H9 (cell line): Measurements from ENCODE around the gene FXYD4. TPM values are rescaled to one million over a fixed set of nuclear protein-coding genes. Genes with fewer than 3 reads are reported as not detected.
A peak's percentile ranks its signal among the peaks of the same experiment; 100 is the strongest.

ENCODE experiments used
- DNase-seq: peaks from one replicate; pipeline ENCODE4 v3.0.0-alpha.2; 2017
- H2AFZ ChIP-seq: one replicate; pipeline ENCODE4 v1.6.1; 2013; ENCODE audit warnings: mild to moderate bottlenecking, low read length, control low read depth, moderate library complexity
- H2AK5ac ChIP-seq: 2 replicates; pipeline ENCODE4 v1.6.1; 2013; ENCODE audit warnings: low read length, control low read depth, mixed read lengths; ENCODE audit not compliant: insufficient read length
- H2BK120ac ChIP-seq: one replicate; pipeline ENCODE4 v1.6.1; 2013; ENCODE audit warnings: low read depth, mild to moderate bottlenecking, low read length, control low read depth, inconsistent platforms; ENCODE audit not compliant: poor library complexity, severe bottlenecking
- H2BK12ac ChIP-seq: 2 replicates; pipeline ENCODE4 v1.6.1; 2013; ENCODE audit warnings: low read length, control low read depth, mixed read lengths, low read depth; ENCODE audit not compliant: insufficient read length
- H2BK15ac ChIP-seq: 2 replicates; pipeline ENCODE4 v1.6.1; 2013; ENCODE audit warnings: low read depth, low read length, control low read depth
- H2BK20ac ChIP-seq: one replicate; pipeline ENCODE4 v1.6.1; 2013; ENCODE audit warnings: low read depth, mild to moderate bottlenecking, low read length, control low read depth, inconsistent platforms; ENCODE audit not compliant: poor library complexity, severe bottlenecking
- H2BK5ac ChIP-seq: 2 replicates; pipeline ENCODE4 v1.6.1; 2013; ENCODE audit warnings: low read length, control low read depth, mixed read lengths; ENCODE audit not compliant: insufficient read length
- H3K14ac ChIP-seq: 2 replicates; pipeline ENCODE4 v1.6.1; 2013; ENCODE audit warnings: low read length, control low read depth; ENCODE audit not compliant: insufficient read depth
- H3K18ac ChIP-seq: 2 replicates; pipeline ENCODE4 v1.6.1; 2013; ENCODE audit warnings: low read depth, mild to moderate bottlenecking, mixed read lengths, low read length, control low read depth; ENCODE audit not compliant: insufficient read length
- H3K23ac ChIP-seq: 2 replicates; pipeline ENCODE4 v1.6.1; 2013; ENCODE audit warnings: low read length, control low read depth, mixed read lengths, low read depth; ENCODE audit not compliant: insufficient read length
- H3K23me2 ChIP-seq: 2 replicates; pipeline ENCODE4 v1.6.1; 2013; ENCODE audit warnings: low read depth, mild to moderate bottlenecking, mixed read lengths, low read length, control low read depth; ENCODE audit not compliant: insufficient read length, poor library complexity, severe bottlenecking
- H3K27ac ChIP-seq: 2 replicates; pipeline ENCODE4 v1.5.1; 2013; ENCODE audit warnings: low read length, control low read depth, mixed read lengths, low read depth; ENCODE audit not compliant: insufficient read length
- H3K27me3 ChIP-seq: 2 replicates; pipeline ENCODE4 v1.6.1; 2013; ENCODE audit warnings: low read length, control low read depth, inconsistent platforms; ENCODE audit not compliant: insufficient read depth
- H3K4ac ChIP-seq: 2 replicates; pipeline ENCODE4 v1.6.1; 2013; ENCODE audit warnings: low read depth, mild to moderate bottlenecking, control low read depth, inconsistent platforms, low read length, moderate library complexity
- H3K4me1 ChIP-seq: 2 replicates; pipeline ENCODE4 v1.6.1; 2013; ENCODE audit warnings: low read length, control low read depth, inconsistent platforms; ENCODE audit not compliant: insufficient read depth
- H3K4me2 ChIP-seq: 2 replicates; pipeline ENCODE4 v1.6.1; 2013; ENCODE audit warnings: low read length, control low read depth, mixed read lengths; ENCODE audit not compliant: insufficient read length, insufficient read depth
- H3K56ac ChIP-seq: 2 replicates; pipeline ENCODE4 v1.6.1; 2013; ENCODE audit warnings: low read depth, mild to moderate bottlenecking, mixed read lengths, low read length, control low read depth; ENCODE audit not compliant: insufficient read length
- H3K79me1 ChIP-seq: 2 replicates; pipeline ENCODE4 v1.6.1; 2013; ENCODE audit warnings: low read depth, mild to moderate bottlenecking, moderate library complexity, low read length, control low read depth, inconsistent platforms; ENCODE audit not compliant: insufficient read depth, poor library complexity, severe bottlenecking
- H3K79me2 ChIP-seq: 2 replicates; pipeline ENCODE4 v1.6.1; 2013; ENCODE audit warnings: low read length, control low read depth, inconsistent platforms; ENCODE audit not compliant: insufficient read depth
- H3K9ac ChIP-seq: 2 replicates; pipeline ENCODE4 v1.6.1; 2013; ENCODE audit warnings: low read length, control low read depth, mixed read lengths; ENCODE audit not compliant: insufficient read length; ENCODE audit errors: extremely low read depth
- H3K9me3 ChIP-seq: one replicate; pipeline ENCODE4 v1.6.1; 2013; ENCODE audit warnings: low read depth, low read length, inconsistent platforms; ENCODE audit not compliant: control insufficient read depth
- H3T11ph ChIP-seq: one replicate; pipeline ENCODE4 v1.6.1; 2013; ENCODE audit warnings: mild to moderate bottlenecking, low read length, control low read depth, inconsistent platforms
- H4K20me1 ChIP-seq: one replicate; pipeline ENCODE4 v1.6.1; 2013; ENCODE audit not compliant: control insufficient read depth, insufficient read length, insufficient read depth
- H4K5ac ChIP-seq: 2 replicates; pipeline ENCODE4 v1.6.1; 2013; ENCODE audit warnings: low read depth, mild to moderate bottlenecking, mixed read lengths, low read length, control low read depth; ENCODE audit not compliant: insufficient read length
- H4K8ac ChIP-seq: replicated peaks from 2 replicates; pipeline ENCODE4 v1.6.1; 2013; ENCODE audit warnings: low read length, control low read depth, mixed read lengths, low read depth; ENCODE audit not compliant: insufficient read length
- H4K91ac ChIP-seq: 2 replicates; pipeline ENCODE4 v1.6.1; 2013; ENCODE audit warnings: low read depth, mild to moderate bottlenecking, moderate library complexity, mixed read lengths, low read length, control low read depth; ENCODE audit not compliant: insufficient read length
- H3K27ac Mint-ChIP-seq, 3 experiments: 2 replicates in 2 of 3; 3 replicates in 1 of 3; pipeline ENCODE4 v1.8.0; 2020 to 2021; ENCODE audit warnings: mixed read lengths in 3 of 3, mild to moderate bottlenecking in 1 of 3, moderate library complexity in 1 of 3
- H3K27me3 Mint-ChIP-seq: 2 replicates; pipeline ENCODE4 v1.8.0; 2021; ENCODE audit warnings: low read depth, mild to moderate bottlenecking, moderate library complexity, mixed read lengths
- H3K36me3 Mint-ChIP-seq, 3 experiments: 2 replicates in 2 of 3; 3 replicates in 1 of 3; pipeline ENCODE4 v1.8.0; 2020 to 2021; ENCODE audit warnings: low read depth in 3 of 3, mixed read lengths in 3 of 3; ENCODE audit not compliant: insufficient read depth in 1 of 3
- H3K4me1 Mint-ChIP-seq, 2 experiments: 2 replicates each; pipeline ENCODE4 v1.8.0; 2020; ENCODE audit warnings: mixed read lengths in 2 of 2
- H3K4me3 Mint-ChIP-seq, 2 experiments: 2 replicates in 1 of 2; 3 replicates in 1 of 2; pipeline ENCODE4 v1.8.0; 2020 to 2021; ENCODE audit warnings: mild to moderate bottlenecking in 2 of 2, mixed read lengths in 2 of 2, moderate library complexity in 1 of 2
- H3K9me3 Mint-ChIP-seq, 2 experiments: 2 replicates in 1 of 2; 3 replicates in 1 of 2; pipeline ENCODE4 v1.8.0; 2020; ENCODE audit warnings: mild to moderate bottlenecking in 2 of 2, mixed read lengths in 2 of 2, moderate library complexity in 1 of 2
- WGBS: extraction: QIAGEN DNeasy Blood & Tissue Kit; methylation state at CpG from one replicate; pipeline ENCODE4 v1.1.7; 2013; ENCODE audit warnings: missing lambda C conversion rate, low lambda C conversion rate, mixed read lengths; ENCODE audit not compliant: insufficient read length; ENCODE audit errors: extremely low coverage; 5-methylcytosine and 5-hydroxymethylcytosine counted together
- total RNA-seq: library from RNA; stranded (reverse); gene quantifications from 2 replicates; pipeline ENCODE4 v1.2.1, GENCODE V29; 2021
- TF ChIP-seq, protein P1 (sequence below): fragments of 200-600 bp; sonication (generic); conservative IDR thresholded peaks from 3 replicates; pipeline ENCODE4 v1.8.0; 2021; ENCODE audit warnings: antibody characterized with exemption, mild to moderate bottlenecking

The FXYD4 gene
- total RNA-seq, 1 experiment from 2014 or later = not detected

DNA sequence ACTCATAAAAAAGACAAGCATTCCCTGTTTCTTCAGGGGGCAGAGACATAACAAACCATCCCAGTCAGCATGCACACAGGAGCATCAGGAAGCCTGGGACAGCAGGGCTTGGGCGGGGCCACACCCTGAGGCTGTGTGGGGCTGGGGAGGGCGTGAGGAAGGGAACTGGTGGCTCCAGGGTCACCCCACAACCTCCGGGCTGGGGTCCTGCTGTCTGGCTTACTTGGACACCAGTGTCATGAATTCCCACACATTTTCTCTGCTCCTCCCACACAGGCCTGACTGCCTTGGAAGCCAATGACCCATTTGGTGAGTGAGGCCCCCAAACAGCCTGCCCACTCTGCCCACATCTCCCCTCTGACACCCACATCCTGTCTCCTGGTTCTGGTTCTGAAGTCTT, 2.8 kb downstream of the FXYD4 start:
- Histone ChIP-seq H2BK12ac (no peak overlapping the region), H3K79me2 (no peaks in the 10 kb centered on the region), H2AK5ac (no peak overlapping the region), H4K8ac (no peak overlapping the region), H3K4ac (no peak overlapping the region), H3K79me1 (no peaks in the 10 kb centered on the region), H3T11ph (no peak overlapping the region), H2BK5ac (no peak overlapping the region), H3K14ac (no peak overlapping the region), H4K5ac (no peak overlapping the region), H4K91ac (no peak overlapping the region), H4K20me1 (no peaks in the 10 kb centered on the region), H3K4me1 (no peaks in the 10 kb centered on the region), H3K56ac (no peak overlapping the region), H3K27me3 (no peaks in the 10 kb centered on the region), H3K23me2 (no peaks in the 10 kb centered on the region), H3K18ac (no peak overlapping the region), H3K9ac (no peak overlapping the region), H2BK120ac (no peak overlapping the region), H3K9me3 (no peaks in the 10 kb centered on the region), H2BK15ac (no peak overlapping the region), H2BK20ac (no peak overlapping the region), H3K4me2 (no peak overlapping the region), H3K27ac (no peak overlapping the region), H3K23ac (no peak overlapping the region), H2AFZ (no peak overlapping the region)
- Mint-ChIP-seq H3K4me1 (peaks cover 44 to 47% of the 10 kb centered on the region in 2 experiments), H3K27me3 (peaks cover 8% of the 10 kb centered on the region), H3K9me3 (no peaks in the 10 kb centered on the region; a peak in 1 of 5 replicates), H3K27ac (peak overlapping the region in 1 of 3 experiments; percentile 93; a peak in 1 of 7 replicates), H3K36me3 (no peaks in the 10 kb centered on the region), H3K4me3 (no peak overlapping the region)
- TF ChIP-seq, protein P1, sequence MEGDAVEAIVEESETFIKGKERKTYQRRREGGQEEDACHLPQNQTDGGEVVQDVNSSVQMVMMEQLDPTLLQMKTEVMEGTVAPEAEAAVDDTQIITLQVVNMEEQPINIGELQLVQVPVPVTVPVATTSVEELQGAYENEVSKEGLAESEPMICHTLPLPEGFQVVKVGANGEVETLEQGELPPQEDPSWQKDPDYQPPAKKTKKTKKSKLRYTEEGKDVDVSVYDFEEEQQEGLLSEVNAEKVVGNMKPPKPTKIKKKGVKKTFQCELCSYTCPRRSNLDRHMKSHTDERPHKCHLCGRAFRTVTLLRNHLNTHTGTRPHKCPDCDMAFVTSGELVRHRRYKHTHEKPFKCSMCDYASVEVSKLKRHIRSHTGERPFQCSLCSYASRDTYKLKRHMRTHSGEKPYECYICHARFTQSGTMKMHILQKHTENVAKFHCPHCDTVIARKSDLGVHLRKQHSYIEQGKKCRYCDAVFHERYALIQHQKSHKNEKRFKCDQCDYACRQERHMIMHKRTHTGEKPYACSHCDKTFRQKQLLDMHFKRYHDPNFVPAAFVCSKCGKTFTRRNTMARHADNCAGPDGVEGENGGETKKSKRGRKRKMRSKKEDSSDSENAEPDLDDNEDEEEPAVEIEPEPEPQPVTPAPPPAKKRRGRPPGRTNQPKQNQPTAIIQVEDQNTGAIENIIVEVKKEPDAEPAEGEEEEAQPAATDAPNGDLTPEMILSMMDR = no peak
- no peak for DNase-seq
- WGBS = no CpG with 5 or more reads among the region's 3 CpGs
